Activated naive CD8-positive, alpha-beta T cell treated with anti-CD3 and anti-CD28 coated beads, Interleukin-2, amount 50 U/mL, for 24 hours (primary cell): ENCODE measurements around the gene RENBP.

Source experiments
- ATAC-seq: fragments of 150-1000 bp; cut with Tn5 transposase; one replicate; pipeline ENCODE4 v1.10.0; 2021
- DNase-seq: peaks from one replicate; pipeline ENCODE4 v3.0.0; 2021
- H3K27ac Mint-ChIP-seq: one replicate; pipeline ENCODE4 v1.8.0; 2021; ENCODE audit warnings: mild to moderate bottlenecking, mixed read lengths
- H3K27me3 Mint-ChIP-seq: one replicate; pipeline ENCODE4 v1.8.0; 2021; ENCODE audit warnings: mixed read lengths
- H3K36me3 Mint-ChIP-seq: one replicate; pipeline ENCODE4 v1.8.0; 2021; ENCODE audit warnings: low read depth, mixed read lengths
- H3K4me1 Mint-ChIP-seq: one replicate; pipeline ENCODE4 v1.8.0; 2021; ENCODE audit warnings: mixed read lengths
- H3K4me3 Mint-ChIP-seq: one replicate; pipeline ENCODE4 v1.8.0; 2021; ENCODE audit warnings: mild to moderate bottlenecking, moderate library complexity, mixed read lengths
- H3K9me3 Mint-ChIP-seq: one replicate; pipeline ENCODE4 v1.8.0; 2021; ENCODE audit warnings: mixed read lengths

The RENBP gene

DNA sequence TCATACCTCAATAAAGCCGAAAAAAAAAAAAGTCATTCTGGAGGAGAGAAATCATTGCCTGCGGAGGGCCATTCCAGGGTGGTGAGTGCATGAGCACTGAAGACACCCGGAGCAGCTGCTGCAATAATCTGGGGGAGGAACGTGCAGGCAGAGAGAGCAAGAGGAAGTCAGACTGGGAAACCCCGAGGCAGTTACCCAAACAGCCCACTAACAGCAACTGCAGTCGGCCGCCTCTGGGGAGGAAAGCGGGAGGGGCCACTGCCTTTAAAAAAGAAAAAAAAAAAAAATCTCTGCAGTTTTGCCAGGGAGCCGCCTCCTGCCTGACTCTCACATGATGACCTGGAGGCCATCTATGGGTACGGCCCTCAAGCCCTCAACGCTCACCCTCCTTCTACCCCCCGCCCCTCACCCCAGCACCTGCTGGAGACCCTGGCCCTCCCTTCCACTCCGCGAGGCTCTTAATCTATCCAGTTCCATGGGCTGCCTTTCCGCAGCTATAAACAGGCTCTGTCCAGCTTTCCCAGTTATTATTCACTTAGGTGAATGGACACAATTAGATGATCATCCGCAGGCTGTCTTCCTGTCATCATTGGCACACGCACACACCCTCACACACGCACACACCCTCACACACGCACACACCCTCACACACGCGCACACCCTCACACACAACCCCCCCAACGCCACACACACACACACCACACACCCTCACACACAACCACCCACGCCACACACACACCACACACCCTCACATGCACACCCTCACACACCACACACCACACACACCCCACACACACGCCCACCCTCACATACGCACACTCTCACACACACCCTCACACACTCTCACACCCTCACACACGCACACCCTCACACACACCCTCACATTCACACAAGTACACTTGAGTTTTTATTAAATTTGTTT is 43.4 kb downstream of the RENBP start:
- Mint-ChIP-seq H3K4me3 (peak overlapping the region; percentile 45), H3K36me3 (no peaks in the 10 kb centered on the region), H3K4me1 (peaks cover 32% of the 10 kb centered on the region), H3K27me3 (no peaks in the 10 kb centered on the region), H3K27ac (peak overlapping the region; percentile 27), H3K9me3 (no peaks in the 10 kb centered on the region)
- ATAC-seq (peak; percentile 78), DNase-seq (peak; percentile 55)

GRCh38 chrX:153897899-153898298 is 46.5 kb downstream of the RENBP start:
- H3K9me3 Mint-ChIP-seq, result no peaks in the 10 kb centered on the region
- H3K36me3 Mint-ChIP-seq, result no peaks in the 10 kb centered on the region
- no peak overlapping the region for H3K27ac Mint-ChIP-seq
- ATAC-seq (no peak), DNase-seq (no peak)
- H3K4me3 Mint-ChIP-seq, result no peak overlapping the region
- H3K27me3 Mint-ChIP-seq, result no peaks in the 10 kb centered on the region
- peaks cover 18% of the 10 kb centered on the region for H3K4me1 Mint-ChIP-seq

- DNase-seq (no peak), ATAC-seq (no peak)
- Mint-ChIP-seq H3K4me1 (no peaks in the 10 kb centered on the region), H3K36me3 (no peaks in the 10 kb centered on the region), H3K4me3 (no peak overlapping the region), H3K9me3 (no peaks in the 10 kb centered on the region), H3K27me3 (peaks cover 22% of the 10 kb centered on the region), H3K27ac (no peak overlapping the region)
Measured at GRCh38 chrX:153889123-153889522, 55.3 kb downstream of the RENBP start.

GRCh38 chrX:153888344-153888743 is 56.1 kb downstream of the RENBP start:
- Mint-ChIP-seq H3K4me1 (no peaks in the 10 kb centered on the region), H3K27me3 (peaks cover 22% of the 10 kb centered on the region), H3K4me3 (no peak overlapping the region), H3K9me3 (no peaks in the 10 kb centered on the region), H3K27ac (no peak overlapping the region), H3K36me3 (no peaks in the 10 kb centered on the region)
- DNase-seq, result no peak
- peak; percentile 57 for ATAC-seq

GRCh38 chrX:153887385-153887784 is 57.1 kb downstream of the RENBP start:
- Mint-ChIP-seq H3K4me3 (no peak overlapping the region), H3K36me3 (no peaks in the 10 kb centered on the region), H3K27ac (no peak overlapping the region), H3K4me1 (no peaks in the 10 kb centered on the region), H3K27me3 (peaks cover 25% of the 10 kb centered on the region), H3K9me3 (no peaks in the 10 kb centered on the region)
- ATAC-seq, result no peak
- DNase-seq, result no peak

DNA sequence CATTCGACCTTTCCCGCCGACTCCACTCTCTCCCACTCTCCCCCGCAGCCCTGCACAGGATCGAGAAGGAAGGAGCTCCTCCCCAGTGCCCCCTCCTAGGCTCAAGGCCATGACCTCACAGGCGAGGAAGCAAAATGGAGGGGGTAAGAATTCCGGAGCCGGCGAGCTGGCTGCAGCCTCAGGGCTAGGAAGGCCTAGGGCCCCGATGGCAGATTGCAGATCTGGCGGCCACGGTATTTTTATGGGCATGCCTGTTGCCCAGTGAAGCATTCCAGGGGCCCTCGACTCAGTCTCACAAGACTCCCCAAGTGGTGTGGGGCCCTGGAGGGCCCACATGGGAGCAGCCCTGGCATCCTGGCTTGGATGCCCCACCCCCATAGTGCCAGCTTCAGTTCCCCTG is 57.5 kb downstream of the RENBP start:
- no peak overlapping the region for H3K4me3 Mint-ChIP-seq
- no peak overlapping the region for H3K27ac Mint-ChIP-seq
- H3K36me3 Mint-ChIP-seq, result no peaks in the 10 kb centered on the region
- H3K27me3 Mint-ChIP-seq, result peaks cover 27% of the 10 kb centered on the region
- ATAC-seq, result no peak
- H3K4me1 Mint-ChIP-seq, result no peaks in the 10 kb centered on the region
- H3K9me3 Mint-ChIP-seq, result no peaks in the 10 kb centered on the region
- DNase-seq, result no peak

DNA sequence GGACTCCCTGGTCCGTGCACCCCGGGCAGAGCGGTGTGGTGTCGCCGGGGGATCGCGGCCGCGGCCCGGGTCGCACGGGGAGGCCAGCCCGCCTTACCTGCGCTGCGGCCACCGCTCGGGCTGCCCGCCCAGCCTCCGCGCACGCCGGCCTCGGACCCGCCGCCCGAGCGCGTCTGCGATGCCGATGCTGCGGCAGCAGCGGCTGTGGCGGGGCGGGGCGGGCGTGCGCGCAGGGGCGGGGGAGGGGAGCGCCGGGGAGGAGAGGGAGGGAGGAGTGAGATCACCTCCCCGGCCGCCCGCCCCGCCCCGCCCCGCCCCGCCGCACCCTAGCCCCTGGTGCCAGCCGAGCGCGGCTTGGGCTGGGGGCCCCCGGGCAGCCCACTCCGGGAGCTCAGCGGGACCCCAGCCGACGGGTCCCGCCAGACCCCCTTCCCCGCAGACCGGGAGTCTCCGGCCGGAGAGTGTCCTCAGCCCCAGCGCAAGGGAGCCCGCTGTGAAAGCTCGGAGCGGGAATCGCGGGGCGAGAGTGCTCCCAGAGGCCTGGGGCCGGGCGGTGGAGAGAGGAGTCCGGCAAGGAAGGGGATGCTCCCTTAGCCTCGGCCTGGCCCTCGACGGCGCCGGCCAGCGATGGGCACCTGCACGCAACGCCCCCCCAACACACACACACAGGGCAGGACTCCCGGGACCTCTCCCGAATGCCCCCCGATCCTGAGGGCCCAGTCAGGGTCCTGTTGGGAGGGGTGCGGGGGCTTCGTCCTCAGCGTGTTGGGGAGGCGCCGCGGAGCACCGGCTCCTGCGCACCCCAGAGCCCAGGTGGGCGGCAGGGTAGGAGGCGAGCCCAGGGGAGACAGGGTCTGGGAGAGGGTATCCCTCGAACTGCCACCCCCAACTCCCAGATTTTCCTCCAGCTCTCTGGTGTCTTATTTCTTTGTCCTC is 58.2 kb downstream of the RENBP start, which contains the start of gene L1CAM:
Gene L1CAM (minus strand): TSS at position 206 of the 936 bp plus-strand sequence. CDS start 10,337 bp downstream, outside the sequence.
- H3K27ac Mint-ChIP-seq, result no peak within 1 kb of the TSS
- H3K36me3 Mint-ChIP-seq, result no peaks in the 10 kb centered on the region
- DNase-seq (no peak), ATAC-seq (no peak)
- peaks cover 27% of the 10 kb centered on the region for H3K27me3 Mint-ChIP-seq
- no peaks in the 10 kb centered on the region for H3K9me3 Mint-ChIP-seq
- H3K4me1 Mint-ChIP-seq, result no peaks in the 10 kb centered on the region
- H3K4me3 Mint-ChIP-seq, result no peak within 1 kb of the TSS
